NCI-H128 (cell line): ENCODE data around the gene PLA2G4E.

ENCODE experiments used
- DNase-seq: peaks from one replicate; lab custom pipeline; 2025; ENCODE audit not compliant: unreplicated experiment; lab: John Stamatoyannopoulos, UW

The PLA2G4E gene

DNA sequence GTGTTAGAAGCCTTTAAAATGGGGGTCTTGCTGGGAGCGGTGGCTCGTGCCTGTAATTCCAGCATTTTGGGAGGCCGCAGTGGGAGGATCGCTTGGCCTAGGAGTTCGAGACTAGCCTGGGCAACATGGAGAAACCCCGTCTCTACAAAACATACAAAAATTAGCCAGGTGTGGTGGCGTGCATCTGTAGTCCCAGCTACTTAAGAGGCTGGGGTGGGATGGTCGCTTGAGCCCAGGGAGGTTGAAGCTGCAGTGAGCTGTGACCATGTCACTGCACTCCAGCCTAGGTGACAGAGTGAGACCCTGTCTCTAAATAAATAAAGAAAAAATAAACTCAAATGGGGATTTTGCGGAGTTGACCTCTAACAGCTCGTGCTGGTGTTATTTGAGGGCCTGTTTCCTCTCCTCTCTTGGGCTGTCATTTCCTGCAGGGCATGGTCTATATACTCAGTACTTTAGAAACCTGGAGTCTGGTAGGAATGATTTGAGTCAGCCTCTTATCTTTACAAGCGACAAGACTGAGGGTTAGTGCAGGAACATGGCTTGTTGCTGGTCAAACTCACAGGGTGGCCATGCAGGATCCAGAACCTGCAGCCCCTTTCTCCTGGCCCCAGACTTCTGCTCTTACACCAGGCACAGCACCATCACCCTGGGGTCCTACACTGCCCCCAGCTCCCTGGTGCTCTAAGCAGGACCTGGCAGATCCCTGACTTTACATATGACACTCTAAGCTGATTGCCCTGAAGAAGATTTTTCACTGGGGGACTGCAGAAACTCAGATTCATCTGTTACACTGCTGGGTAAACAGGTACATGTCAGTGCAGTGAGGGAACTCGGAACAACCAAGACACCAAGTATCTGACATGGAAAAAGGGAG is 63.6 kb downstream of the PLA2G4E start:
- DNase-seq, result no peak

DNA sequence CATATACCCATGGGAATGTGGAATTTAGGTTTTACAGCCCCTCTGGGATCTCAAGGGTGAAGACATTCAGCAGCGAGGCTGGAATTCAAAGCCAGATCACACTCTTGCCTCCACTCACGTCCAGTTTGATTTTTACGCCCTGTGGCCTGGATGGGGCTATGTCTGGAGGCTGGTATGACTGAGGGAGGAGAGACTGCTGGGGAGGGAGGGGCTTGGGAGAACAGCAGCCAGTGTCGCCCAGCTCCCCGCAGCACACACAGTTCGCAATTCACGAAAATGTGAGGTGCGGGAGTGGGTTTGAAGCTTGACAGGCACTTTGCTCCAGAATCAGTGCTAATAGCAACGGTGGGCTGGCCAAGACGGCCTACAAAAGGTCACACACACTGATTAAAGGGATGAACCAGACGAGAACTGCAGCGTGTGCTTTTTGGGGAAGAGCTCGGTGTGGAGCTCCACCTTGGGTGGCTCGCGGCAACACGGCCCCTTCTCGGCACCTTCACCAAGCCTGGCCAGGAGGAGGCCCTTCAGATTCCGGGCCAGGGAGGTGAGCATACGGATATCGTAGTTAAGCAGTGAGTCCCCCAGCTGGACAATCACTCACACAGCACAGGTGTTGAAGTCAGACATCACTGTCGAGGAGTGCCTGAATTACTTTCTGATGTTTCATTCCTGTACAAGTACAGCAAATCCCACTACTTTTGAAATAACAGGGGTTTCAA is 64.9 kb downstream of the PLA2G4E start:
- no peak for DNase-seq

DNA sequence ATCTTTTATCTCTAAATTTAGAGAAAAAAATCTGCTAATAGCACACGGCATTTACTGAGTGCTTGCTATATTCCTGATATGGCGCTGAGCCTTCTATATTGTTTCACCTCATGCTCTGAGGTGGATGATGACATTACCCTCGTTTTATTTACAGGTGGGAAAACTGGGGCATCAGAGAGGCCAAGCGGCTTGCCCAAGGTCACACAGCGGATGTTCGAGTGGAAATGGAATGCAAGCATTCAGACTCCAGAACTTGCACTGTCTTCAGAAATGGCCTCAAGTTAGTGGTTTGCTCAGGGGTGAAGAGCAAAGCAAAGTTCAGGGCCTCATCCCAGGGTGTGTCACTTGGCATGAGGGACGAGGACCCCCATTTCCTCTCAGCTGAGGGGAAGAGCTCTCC is 65.7 kb downstream of the PLA2G4E start:
- DNase-seq, result no peak

DNA sequence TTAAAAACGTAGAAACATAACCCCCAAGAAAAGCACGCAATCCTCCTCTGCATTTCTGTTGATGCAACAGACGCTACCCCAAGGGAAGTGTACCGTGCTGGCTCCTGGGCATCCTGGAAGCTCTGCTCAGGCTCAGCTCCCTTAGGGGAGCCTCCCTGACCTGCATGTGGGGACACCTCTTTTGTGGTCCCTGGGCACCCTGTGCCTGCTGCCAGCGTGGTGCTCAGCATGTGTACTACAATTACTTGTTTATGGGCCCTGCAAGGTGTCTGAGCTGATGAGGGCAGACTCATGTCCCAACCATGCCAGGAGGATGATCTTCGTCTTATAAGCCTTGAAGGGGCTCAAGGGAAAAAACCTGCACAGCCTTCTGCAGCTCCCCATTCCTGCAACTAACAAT is 66.8 kb downstream of the PLA2G4E start:
- DNase-seq, result no peak

DNA sequence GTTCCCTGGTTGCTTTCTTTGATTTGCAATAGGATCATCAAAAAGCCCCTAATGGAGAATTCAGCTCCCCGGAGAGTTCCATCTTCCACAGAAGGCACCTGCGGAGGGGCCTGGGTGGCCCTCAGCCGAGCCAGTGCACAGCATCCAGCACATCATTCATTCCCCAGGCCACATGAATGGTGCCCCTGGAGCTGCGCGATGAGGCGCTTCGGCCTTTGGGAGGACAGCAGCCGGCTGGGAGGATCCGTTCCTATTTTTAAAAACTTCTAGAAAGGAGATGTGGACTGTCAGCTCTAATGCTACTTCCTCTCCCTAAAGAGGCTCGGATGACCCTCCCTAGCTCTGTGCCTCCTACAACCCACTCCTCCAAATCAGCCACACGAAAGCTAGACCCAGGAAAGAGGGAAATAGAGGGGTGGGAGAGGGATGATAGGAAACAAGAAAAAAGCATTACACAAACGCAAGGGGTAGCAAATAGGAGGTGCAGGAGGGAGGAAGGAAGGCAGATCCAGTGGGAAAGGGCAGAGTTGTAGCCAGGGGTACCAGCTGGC is 68.8 kb downstream of the PLA2G4E start:
- no peak for DNase-seq

DNA sequence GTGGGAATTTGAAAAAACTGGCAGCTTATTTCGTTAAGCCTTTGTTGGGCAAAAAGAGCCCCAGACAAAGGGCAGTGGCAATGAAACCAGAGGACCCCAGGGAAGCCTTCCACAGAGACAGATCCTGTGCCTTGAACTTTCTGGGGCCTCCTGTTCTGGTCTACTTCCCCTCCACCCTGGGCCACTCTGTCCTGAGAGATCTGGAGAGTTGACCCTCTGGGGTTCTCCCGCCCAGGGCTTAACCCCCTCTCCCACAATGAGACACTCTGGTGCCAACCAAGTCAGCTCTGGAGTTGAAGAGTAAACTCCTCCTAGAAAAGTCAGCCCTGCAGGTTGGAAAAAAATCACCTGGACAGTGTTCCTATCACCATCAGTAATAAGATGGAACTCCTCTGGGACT is 69.3 kb downstream of the PLA2G4E start:
- no peak for DNase-seq

DNA sequence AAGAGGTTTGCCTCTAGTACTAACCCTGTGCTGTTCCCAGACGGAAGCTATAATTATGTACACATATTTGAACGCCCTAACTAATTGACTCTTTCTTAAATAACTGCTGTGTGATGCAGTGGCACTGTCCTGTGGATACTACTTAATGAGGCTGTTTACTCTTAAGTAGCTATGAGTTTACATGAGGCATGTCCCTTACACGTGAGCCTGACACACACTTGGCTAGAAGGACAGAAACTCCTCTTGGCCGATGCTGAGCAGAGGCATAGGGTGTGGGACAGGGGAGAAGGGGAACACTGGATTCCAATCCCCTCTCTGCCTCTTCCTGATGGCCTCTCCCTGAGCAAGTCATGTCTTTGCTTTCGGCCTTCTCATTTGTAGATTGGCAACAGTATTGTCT is 70.4 kb downstream of the PLA2G4E start:
- no peak for DNase-seq

DNA sequence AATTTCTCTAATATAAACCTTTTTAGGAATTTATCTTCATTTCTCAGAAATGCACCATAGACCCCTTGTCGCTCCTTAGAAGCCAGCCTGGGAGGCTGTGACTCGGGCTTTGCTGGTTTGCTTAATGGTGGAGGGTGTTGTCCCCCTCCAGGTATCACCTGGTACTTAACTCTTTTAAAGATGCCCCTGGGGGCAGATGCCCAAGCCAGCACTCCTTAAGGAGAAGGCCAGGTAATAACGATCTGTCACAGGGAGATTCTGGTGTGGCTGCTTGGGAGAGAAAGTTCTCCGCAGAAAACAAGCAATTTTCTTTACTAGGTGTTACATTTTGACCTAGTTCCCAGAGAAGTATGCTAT is 70.7 kb downstream of the PLA2G4E start:
- no peak for DNase-seq

DNA sequence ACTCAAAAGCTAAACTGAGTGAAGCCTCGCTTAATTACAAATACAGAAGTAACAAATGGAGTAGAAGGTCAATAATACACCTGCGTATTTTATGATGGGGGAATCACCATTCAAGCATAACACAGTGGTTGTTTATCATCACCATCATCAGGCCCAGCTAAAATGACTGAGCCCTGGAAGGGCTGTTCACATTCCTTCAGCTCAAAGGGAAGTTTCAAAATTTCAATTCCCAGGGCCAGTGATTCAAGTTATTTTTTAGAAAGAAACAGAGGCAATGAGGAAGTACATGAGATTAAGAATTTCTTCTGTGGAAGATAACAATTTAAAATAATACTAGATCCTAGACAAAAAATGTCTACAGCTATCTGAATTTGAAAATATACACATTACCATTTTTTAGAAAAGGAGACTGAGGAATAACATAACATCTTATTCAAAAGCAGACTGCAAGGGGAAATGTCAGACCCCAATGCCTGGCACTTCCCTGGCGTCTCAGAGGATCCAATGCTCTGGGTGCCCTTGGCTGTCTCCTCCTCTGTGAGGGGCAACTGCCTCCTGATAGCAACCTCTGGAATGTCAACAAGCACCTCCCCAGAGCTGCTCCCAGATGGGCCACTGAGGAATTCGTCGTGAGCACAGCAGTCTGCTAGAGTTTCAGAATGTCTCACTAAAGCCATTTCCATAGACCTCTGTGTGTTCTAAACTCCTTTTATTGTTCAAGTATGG is 71.3 kb downstream of the PLA2G4E start:
- DNase-seq, result no peak

DNA sequence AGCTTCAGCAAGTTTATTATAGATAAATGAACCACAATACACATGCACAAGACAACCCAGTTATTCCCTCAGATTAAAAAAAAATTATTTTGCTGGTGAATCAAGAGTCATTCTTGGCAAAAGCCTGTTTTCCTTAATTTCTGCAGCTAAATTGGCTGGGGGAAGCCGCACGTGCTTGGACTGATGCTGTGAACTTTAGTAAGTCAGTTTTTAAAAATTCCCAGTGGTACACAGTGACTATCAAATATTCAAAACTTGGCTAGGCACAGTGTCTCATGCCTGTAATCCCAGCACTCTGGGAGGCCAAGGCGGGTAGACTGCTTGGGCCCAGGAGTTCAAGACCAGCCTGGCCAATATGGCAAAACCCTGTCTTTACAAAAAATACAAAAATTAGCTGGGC is 72.4 kb downstream of the PLA2G4E start:
- no peak for DNase-seq

DNA sequence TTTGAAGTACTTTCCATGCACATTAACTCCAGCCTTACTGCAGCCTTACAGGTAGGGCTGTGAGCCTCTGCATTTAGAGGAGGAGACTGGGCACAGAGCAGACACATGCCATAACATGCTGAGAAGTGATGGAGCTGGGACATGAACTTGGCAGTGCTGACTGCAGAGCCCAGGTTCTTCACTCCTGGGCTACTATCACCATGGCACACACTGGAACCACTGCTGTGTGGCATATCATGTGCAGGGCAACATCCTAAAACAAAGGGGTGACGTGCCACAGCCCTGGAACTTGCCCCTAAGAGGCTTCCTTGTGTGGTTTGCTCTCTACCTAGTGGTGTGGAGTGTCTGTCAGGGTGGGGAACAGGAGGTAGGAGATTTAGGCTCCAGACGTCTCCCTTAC is 73.9 kb downstream of the PLA2G4E start:
- DNase-seq, result no peak

DNA sequence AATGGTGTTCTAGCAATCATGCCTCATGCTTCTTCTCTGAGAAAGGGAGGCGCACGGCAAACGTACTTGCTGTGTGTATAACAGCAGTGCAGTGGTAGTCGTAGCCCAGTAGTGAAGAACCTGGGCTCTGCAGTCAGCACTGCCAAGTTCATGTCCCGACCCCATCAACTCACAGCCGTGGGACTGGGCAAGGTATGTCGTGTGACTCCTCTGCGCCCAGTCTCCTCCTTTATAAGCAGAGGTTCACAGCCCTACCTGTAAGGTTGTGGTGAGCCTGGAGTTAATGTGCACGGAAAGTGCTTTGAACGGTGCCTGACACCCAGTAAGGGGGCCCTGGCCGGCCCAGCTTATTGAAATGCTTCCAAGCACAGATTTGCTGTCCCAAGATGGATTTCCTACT is 75.1 kb downstream of the PLA2G4E start:
- no peak for DNase-seq

DNA sequence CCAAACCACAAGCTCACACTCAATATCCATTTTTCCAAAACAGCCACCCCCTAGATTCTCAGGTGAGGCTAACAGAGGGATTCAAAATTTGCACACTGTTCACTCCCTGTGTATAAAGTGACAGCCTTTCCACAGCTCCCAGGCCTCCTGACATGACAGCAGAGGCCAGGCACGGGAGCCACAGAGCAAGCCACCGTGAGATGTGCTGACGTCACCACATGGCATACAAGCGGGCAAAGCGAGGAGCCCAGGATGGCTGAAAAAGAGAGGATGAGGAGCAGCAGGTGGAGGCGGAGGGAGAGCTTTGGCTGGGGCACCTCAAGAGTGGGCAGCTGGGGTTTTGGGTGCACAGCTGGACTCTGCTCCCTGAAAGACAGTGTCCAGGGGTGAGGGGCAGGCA is 75.6 kb downstream of the PLA2G4E start:
- no peak for DNase-seq

DNA sequence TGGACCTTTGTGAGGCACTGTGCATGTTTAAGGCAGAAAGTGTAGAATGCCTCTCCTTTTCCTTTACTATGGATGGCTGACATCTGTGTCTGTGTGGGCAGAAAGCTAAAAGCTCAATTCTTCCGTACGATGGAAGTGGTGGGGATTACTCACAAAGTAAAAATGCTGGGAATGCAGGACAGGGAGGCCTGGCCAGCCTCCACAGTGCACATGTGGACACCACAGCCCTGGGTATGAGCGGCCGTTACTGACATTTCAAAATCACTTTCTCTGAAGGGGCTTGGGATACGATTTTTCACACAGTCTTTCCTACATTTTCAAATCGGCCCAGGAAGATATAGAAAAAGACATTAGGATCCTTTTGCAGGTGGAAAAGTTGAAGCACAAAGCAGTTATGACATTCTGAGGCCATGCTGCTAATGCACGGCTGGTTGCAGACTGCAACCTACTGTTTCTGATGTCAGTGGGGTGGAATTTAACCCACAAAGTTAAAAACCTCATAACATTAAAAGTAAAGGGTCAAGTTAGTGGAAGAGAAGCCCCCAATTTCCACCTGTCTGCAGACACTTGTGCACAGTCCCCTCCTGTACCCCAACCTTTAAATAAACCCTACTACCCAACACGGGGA is 76.4 kb downstream of the PLA2G4E start:
- DNase-seq, result no peak

DNA sequence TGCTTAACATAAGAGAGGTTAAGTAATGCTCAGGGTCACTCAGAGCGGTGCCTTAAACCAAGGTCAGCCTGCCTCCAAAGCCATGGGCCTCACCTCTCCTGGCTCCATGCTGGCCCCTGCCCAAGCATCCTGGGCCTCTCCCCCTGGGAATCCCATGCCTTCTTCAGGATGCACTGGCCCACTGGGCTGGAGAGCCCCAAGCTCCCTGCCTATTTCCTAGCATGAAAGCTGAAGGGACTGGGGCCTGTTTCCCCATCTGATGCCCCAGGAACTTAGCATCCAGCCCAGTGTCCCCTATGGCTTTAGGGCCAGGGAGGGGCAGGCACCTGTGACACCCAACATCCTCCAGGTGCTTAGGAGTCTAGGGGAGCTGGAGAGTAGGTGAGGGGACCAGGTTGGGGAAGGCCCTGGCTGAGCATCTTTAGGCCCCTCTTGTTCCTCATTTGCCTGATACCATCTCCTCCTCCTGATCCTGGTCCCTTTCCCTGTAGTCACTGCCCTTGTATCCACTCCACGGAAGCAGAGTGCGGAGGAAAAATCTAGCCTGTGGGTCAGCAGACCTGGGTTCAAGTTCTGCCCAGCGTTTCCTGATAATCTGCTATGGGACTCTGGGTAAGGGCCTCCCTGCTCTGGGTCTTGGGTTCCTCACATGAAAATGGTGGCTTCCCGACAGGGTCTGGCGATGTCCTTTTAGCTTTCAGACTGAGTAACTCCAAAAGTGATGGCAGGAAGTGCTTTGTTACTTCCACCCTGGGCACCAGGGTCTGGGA is 77.1 kb downstream of the PLA2G4E start:
- no peak for DNase-seq

DNA sequence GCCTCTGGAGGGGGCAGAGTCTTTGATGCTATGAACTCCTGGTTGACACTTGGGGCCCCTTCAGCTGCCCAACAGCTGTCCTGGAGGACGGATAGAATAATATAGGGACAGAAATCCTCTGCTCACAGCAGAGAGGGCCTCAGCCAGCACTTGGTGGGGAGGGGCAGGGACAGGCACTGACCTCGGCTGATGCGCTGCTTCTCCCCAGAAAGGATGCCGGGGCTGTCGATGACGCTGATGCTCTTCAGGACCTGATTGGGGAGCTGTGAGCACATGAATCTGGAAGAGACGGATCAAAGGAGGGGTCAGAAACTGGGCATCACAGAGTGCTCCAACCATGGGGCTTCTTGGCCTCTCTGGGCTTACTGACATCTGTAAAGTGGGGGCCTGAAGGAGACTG is 78.0 kb downstream of the PLA2G4E start:
- DNase-seq, result no peak

DNA sequence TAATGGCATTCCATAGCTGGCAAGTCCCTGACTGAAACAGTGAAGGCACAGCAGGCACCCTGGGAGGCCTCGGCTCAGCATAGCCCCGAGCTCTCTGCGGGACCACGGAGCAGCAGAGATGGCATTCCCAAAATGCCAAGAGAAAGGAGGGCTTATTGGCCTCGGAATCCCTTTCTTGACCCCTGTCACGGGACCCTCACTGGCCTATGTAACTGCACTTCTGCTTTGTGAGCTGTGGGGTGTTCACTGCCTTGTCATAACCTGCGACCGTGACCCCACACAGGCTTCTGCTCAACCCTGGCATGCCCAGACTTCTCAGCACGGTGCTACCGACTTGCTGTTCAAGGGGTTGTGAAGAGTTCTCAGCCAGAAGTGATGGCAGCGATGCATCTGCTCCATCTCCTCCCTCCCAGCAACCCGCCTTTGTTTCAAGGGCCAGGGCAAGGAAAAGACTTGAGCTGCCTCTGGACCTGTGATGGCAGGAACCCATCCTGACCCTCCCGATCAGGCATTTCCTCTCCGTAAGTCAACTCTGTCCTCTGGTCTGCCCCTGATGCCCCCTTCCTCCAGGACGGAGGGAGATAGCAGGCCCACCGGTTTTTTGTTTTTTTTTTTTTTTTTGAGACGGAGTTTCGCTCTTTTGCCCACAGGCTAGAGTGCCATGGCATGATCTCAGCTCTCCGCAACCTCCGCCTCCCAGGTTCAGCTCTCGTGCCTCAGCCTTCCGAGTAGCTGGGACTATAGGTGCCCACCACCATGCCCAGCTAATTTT is 79.0 kb downstream of the PLA2G4E start:
- DNase-seq, result no peak

DNA sequence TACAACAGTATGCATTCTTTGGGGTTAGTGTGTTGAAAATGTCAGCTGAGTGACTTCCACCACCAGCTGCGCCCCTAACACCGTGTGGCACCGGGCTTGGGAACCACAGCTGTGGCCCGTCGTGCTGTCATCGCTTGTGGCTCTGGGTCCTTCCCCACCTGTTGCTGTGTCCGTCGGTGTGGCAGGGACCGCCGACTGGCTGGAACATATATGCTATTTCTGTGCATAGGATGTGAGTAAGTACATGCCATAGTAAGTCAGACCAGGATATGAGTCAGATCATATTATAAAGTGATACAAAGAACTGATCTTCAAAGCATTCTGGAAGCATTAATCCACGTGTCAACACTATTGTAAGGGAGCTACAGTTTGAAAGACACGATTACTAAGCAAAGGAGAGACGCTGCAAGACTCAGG is 80.4 kb downstream of the PLA2G4E start:
- no peak for DNase-seq

DNA sequence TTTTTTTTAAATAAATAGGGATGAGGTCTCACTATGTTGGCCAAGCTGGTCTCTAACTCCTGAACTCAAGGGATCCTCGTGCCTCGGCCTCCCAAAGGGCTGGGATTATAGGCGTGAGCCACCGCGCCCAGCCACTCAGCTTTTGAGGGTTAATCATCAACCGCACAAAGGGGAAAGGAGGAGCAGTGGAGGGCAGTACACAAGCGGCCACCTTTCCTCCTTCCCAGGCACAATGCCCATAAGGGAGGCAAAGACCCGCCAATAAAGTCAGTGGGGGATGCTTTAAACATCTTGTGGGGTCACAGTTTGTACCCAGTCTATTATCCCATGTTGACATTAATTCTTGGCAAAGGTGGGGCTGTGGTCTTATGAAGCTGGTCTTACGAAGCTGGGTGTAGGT is 80.9 kb downstream of the PLA2G4E start:
- no peak for DNase-seq

DNA sequence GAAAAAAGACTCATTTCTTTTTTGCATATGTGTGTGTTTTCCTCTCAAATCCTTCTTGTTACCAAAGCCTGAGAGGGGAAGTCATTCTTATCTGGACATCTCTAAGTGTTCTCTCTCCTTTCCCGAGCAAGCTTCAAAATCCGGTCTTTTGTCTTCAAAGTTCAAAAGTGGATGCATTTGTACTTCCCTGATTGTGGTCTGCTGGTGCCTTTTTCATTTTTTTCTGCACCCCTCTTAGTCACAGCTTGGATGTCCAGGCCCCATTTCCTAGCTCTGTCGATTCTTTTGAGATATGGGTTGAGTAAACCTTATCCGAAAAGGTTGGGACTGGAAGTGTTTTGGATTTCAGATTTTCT is 83.3 kb downstream of the PLA2G4E start:
- DNase-seq, result no peak
